HepG2 (cell line): Measurements from ENCODE around the gene DIPK1B. TPM values are rescaled to one million over a fixed set of nuclear protein-coding genes. Genes with fewer than 3 reads are reported as not detected.

Experiments used
- ATF1 ChIP-seq: IDR thresholded peaks from 2 replicates; pipeline ENCODE4 v1.6.1; 2016; ENCODE audit warnings: mild to moderate bottlenecking, control low read depth
- ATF5 ChIP-seq: sonication (generic); formaldehyde crosslinking; IDR thresholded peaks from 2 replicates; pipeline ENCODE4 v1.4.0; 2020; ENCODE audit warnings: mild to moderate bottlenecking, low read depth, missing genetic modification reagents
- FOSL2 ChIP-seq: sonication (generic); formaldehyde crosslinking; IDR thresholded peaks from 2 replicates; pipeline ENCODE4 v1.4.0; 2020; ENCODE audit warnings: missing genetic modification reagents
- GATA4 ChIP-seq: sonication (generic); IDR thresholded peaks from 2 replicates; pipeline ENCODE4 v1.6.1; 2016; ENCODE audit warnings: antibody characterized with exemption, low read depth, borderline replicate concordance
- GTF3A ChIP-seq: sonication (generic); formaldehyde crosslinking; conservative IDR thresholded peaks from 2 replicates; pipeline ENCODE4 v1.4.0; 2020; ENCODE audit warnings: mild to moderate bottlenecking, missing genetic modification reagents
- KIAA2018 ChIP-seq: sonication (generic); formaldehyde crosslinking; IDR thresholded peaks from 2 replicates; pipeline ENCODE4 v1.5.0; 2020; ENCODE audit warnings: mild to moderate bottlenecking, missing genetic modification reagents, borderline replicate concordance
- NPAS2 ChIP-seq: sonication (generic); formaldehyde crosslinking; IDR thresholded peaks from 2 replicates; pipeline ENCODE4 v1.8.0; 2022; ENCODE audit warnings: mild to moderate bottlenecking, missing genetic modification reagents, borderline replicate concordance
- RFX1 ChIP-seq: fragments of 450-650 bp; IDR thresholded peaks from 2 replicates; pipeline ENCODE4 v1.6.1; 2017
- SALL1 ChIP-seq: sonication (generic); formaldehyde crosslinking; IDR thresholded peaks from 2 replicates; pipeline ENCODE4 v1.8.0; 2022; ENCODE audit warnings: mild to moderate bottlenecking, missing genetic modification reagents
- SOX6 ChIP-seq, 2 experiments: fragments of 450-650 bp in 1 of 2; sonication (generic) in 1 of 2; formaldehyde crosslinking in 1 of 2; IDR thresholded peaks; 2 replicates each; pipeline versions ENCODE4 v1.4.0 to v1.6.1; 2017 to 2020; ENCODE audit warnings: antibody characterized with exemption in 1 of 2, mild to moderate bottlenecking in 1 of 2, missing genetic modification reagents in 1 of 2
- SRY ChIP-seq: sonication (generic); formaldehyde crosslinking; IDR thresholded peaks from 2 replicates; pipeline ENCODE4 v1.8.0; 2022; ENCODE audit warnings: mild to moderate bottlenecking, missing genetic modification reagents
- TEAD3 ChIP-seq: optimal IDR thresholded peaks from 2 replicates; pipeline ENCODE3; 2016; ENCODE audit warnings: borderline replicate concordance
- TMF1 ChIP-seq: sonication (generic); formaldehyde crosslinking; IDR thresholded peaks from 2 replicates; pipeline ENCODE4 v1.8.1; 2022; ENCODE audit warnings: low read depth, missing genetic modification reagents
- TSC22D2 ChIP-seq: sonication (generic); formaldehyde crosslinking; IDR thresholded peaks from 2 replicates; pipeline ENCODE4 v1.5.1; 2020; ENCODE audit warnings: missing genetic modification reagents, mild to moderate bottlenecking, borderline replicate concordance
- ZNF234 ChIP-seq: sonication (generic); formaldehyde crosslinking; conservative IDR thresholded peaks from 2 replicates; pipeline ENCODE4 v1.5.1; 2020; ENCODE audit warnings: mild to moderate bottlenecking, missing genetic modification reagents
- ZNF414 ChIP-seq: sonication (generic); formaldehyde crosslinking; IDR thresholded peaks from 2 replicates; pipeline ENCODE4 v1.5.0; 2020; ENCODE audit warnings: missing genetic modification reagents
- ZNF503 ChIP-seq: sonication (generic); formaldehyde crosslinking; IDR thresholded peaks from 2 replicates; pipeline ENCODE4 v1.4.0; 2020; ENCODE audit warnings: missing genetic modification reagents
- ZNF577 ChIP-seq: sonication (generic); formaldehyde crosslinking; IDR thresholded peaks from 2 replicates; pipeline ENCODE4 v1.4.0; 2020; ENCODE audit warnings: mild to moderate bottlenecking, low read depth, missing genetic modification reagents, borderline replicate concordance
- polyA plus RNA-seq, 8 experiments: library from polyadenylated mRNA; depleted of rRNA in 3 of 8; stranded (reverse) in 7 of 8; unstranded in 1 of 8; fragments of >200 nt; fragmentation: Illumina TruSeq in 4 of 8; extraction: Trizol in 4 of 8; gene quantifications; 2 replicates each; pipeline versions ENCODE4 v1.2.1 to v1.2.3, GENCODE V29; 2011 to 2016; ENCODE audit warnings: low read depth in 4 of 8, missing spikeins in 1 of 8, mixed read lengths in 1 of 8; ENCODE audit not compliant: insufficient read depth in 1 of 8
- total RNA-seq, 5 experiments: library from RNA; depleted of rRNA; stranded (reverse); fragments of >200 nt; fragmentation: Illumina TruSeq; extraction: Trizol; gene quantifications; 2 replicates each; pipeline ENCODE4 v1.2.3, GENCODE V29; 2016; ENCODE audit warnings: low read depth in 1 of 5

Gene DIPK1B
- total and polyA plus RNA-seq, 2 of the 13 experiments (the other 11 are each of a cell fraction or from before 2014, with no cell fraction given): 0.18 to 3.9 TPM

GRCh38 chr9:136697821-136698526, 14.4 kb upstream of the DIPK1B start (continued):
- TF ChIP-seq KIAA2018 (CRISPR knock-in tag) (no peak), ZNF503 (CRISPR knock-in tag) (peak; percentile 72), ZNF414 (CRISPR knock-in tag) (no peak), NPAS2 (CRISPR knock-in tag) (no peak), TMF1 (CRISPR knock-in tag) (no peak), FOSL2 (CRISPR knock-in tag) (peak; percentile 51), TEAD3 (CRISPR knock-in tag) (peak; percentile 26), ATF5 (CRISPR knock-in tag) (0 out of 2 replicates have a peak, but pooled peaks have one; percentile 36), ZNF577 (CRISPR knock-in tag) (no peak), ATF1 (peak; percentile 43; the same call in 1 of the 2 replicates), GATA4 (no peak), RFX1 (no peak), ZNF234 (CRISPR knock-in tag) (no peak), TSC22D2 (CRISPR knock-in tag) (no peak), SOX6 (IDR thresholded peaks at IDR 0.05) (no peak), SOX6 (CRISPR knock-in tag; IDR thresholded peaks at IDR 0.05) (peak; percentile 57), SRY (CRISPR knock-in tag) (no peak), GTF3A (CRISPR knock-in tag) (no peak), SALL1 (CRISPR knock-in tag) (peak; percentile 8; the same call in 1 of the 2 replicates)
